Fibroblast of lung (primary cell): ENCODE data around the gene GALNT2. TPM values are rescaled to one million over a fixed set of nuclear protein-coding genes. Genes with fewer than 3 reads are reported as not detected.

ENCODE experiments used
- DNase-seq, 2 donors: peaks; one replicate each; pipeline versions ENCODE4 v3.0.0 to v3.0.0-alpha.2; 2010; ENCODE audit warnings: low read depth in 2 of 2
- H2AFZ ChIP-seq: 2 replicates; pipeline ENCODE4 v1.5.1; 2012; ENCODE audit warnings: low read length, control low read depth, inconsistent platforms
- H3K27ac ChIP-seq: 2 replicates; pipeline ENCODE4 v1.5.1; 2011; ENCODE audit warnings: low read length, control low read depth; ENCODE audit not compliant: insufficient read depth
- H3K27me3 ChIP-seq: 2 replicates; pipeline ENCODE4 v1.5.1; 2011; ENCODE audit warnings: mild to moderate bottlenecking, low read length; ENCODE audit not compliant: control insufficient read depth, insufficient read depth
- H3K36me3 ChIP-seq: 2 replicates; pipeline ENCODE4 v1.5.1; 2011; ENCODE audit warnings: low read length; ENCODE audit not compliant: control insufficient read depth, insufficient read depth
- H3K4me1 ChIP-seq: 2 replicates; pipeline ENCODE4 v1.5.1; 2011; ENCODE audit warnings: low read length; ENCODE audit not compliant: control insufficient read depth, insufficient read depth; ENCODE audit errors: extremely low read depth
- H3K4me2 ChIP-seq: 2 replicates; pipeline ENCODE4 v1.5.1; 2011; ENCODE audit warnings: low read length, control low read depth; ENCODE audit not compliant: insufficient read depth; ENCODE audit errors: extremely low read depth
- H3K4me3 ChIP-seq, 4 experiments: fragments of 200-600 bp in 1 of 4; sonication (generic) in 1 of 4; replicated peaks in 1 of 4; 2 replicates each; pipeline ENCODE4 v1.5.1; 2011 to 2016; ENCODE audit warnings: low read length in 4 of 4, low read depth in 3 of 4, mild to moderate bottlenecking in 3 of 4, control low read depth in 2 of 4, inconsistent platforms in 1 of 4, mixed read lengths in 1 of 4; ENCODE audit not compliant: insufficient read depth in 1 of 4; ENCODE audit errors: control extremely low read depth in 1 of 4
- H3K79me2 ChIP-seq: 2 replicates; pipeline ENCODE4 v1.5.1; 2012; ENCODE audit warnings: mild to moderate bottlenecking, low read length, inconsistent platforms; ENCODE audit not compliant: control insufficient read depth, insufficient read depth
- H3K9ac ChIP-seq: 2 replicates; pipeline ENCODE4 v1.5.1; 2011; ENCODE audit warnings: mild to moderate bottlenecking, low read length, control low read depth; ENCODE audit not compliant: insufficient read depth
- H3K9me3 ChIP-seq: 2 replicates; pipeline ENCODE4 v1.5.1; 2012; ENCODE audit warnings: low read depth, low read length; ENCODE audit not compliant: control insufficient read depth, insufficient read depth
- H4K20me1 ChIP-seq: 2 replicates; pipeline ENCODE4 v1.5.1; 2011; ENCODE audit warnings: low read length; ENCODE audit not compliant: control insufficient read depth, insufficient read depth; ENCODE audit errors: extremely low read depth
- EZH2 ChIP-seq: IDR thresholded peaks from 2 replicates; pipeline ENCODE4 v1.5.1; 2012; ENCODE audit warnings: low read length, control low read depth, mild to moderate bottlenecking; ENCODE audit errors: missing control alignments
- polyA plus RNA-seq, 2 donors: library from polyadenylated mRNA; depleted of rRNA in 1 of 2; stranded (reverse) in 1 of 2; unstranded in 1 of 2; fragments of >200 nt; gene quantifications; 2 replicates each; pipeline ENCODE4 v1.2.1, GENCODE V29; 2011 to 2012; ENCODE audit warnings: missing spikeins in 1 of 2
- total RNA-seq: library from RNA; depleted of rRNA; stranded (reverse); fragments of >200 nt; gene quantifications from 2 replicates; pipeline ENCODE4 v1.2.1, GENCODE V29; 2014
- TF ChIP-seq, protein P1 (sequence below), 2 donors: IDR thresholded peaks in 1 of 2; conservative IDR thresholded peaks in 1 of 2; 1 replicate in 1 of 2; 2 replicates in 1 of 2; pipeline ENCODE4 v1.5.1; 2011 to 2012; ENCODE audit warnings: low read length in 2 of 2, control low read depth in 1 of 2, inconsistent platforms in 1 of 2, low read depth in 1 of 2, mild to moderate bottlenecking in 1 of 2

The GALNT2 gene
- total and polyA plus RNA-seq, 2 donors (not counting 1 experiment from before 2014, with no cell fraction given) = 106 to 115 TPM

DNA sequence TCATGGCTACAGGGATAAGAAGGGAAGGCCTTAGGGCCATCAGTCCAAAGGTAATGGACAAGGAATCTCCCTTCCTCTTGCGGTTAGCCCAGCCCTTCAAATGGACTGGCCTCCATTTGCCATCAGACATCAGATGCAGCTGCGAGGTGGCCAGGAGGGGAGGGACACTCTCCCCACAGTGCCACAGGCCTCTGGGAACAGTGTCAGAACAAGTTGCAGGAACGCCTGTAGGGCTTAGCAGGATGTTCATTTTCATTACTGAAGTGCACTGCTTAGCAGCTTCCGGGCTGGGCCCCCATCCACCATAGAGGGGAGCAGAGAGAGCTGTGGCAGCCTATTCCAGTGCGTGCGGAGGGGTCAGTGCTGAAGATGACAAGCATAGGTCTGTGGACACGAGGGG lies 127.5 kb downstream of the GALNT2 start:
- H3K4me3 ChIP-seq = no peak overlapping the region
- H3K4me1 ChIP-seq = peaks cover 2% of the 10 kb centered on the region
- no peak for DNase-seq
- no peaks in the 10 kb centered on the region for H3K36me3 ChIP-seq
- no peak overlapping the region for H2AFZ ChIP-seq
- H3K4me2 ChIP-seq = no peak overlapping the region
- no peaks in the 10 kb centered on the region for H4K20me1 ChIP-seq
- H3K27ac ChIP-seq = no peak overlapping the region
- H3K79me2 ChIP-seq = peaks cover 11% of the 10 kb centered on the region
- no peak overlapping the region for H3K9ac ChIP-seq
- H3K27me3 ChIP-seq = no peaks in the 10 kb centered on the region
- TF ChIP-seq, protein P1, sequence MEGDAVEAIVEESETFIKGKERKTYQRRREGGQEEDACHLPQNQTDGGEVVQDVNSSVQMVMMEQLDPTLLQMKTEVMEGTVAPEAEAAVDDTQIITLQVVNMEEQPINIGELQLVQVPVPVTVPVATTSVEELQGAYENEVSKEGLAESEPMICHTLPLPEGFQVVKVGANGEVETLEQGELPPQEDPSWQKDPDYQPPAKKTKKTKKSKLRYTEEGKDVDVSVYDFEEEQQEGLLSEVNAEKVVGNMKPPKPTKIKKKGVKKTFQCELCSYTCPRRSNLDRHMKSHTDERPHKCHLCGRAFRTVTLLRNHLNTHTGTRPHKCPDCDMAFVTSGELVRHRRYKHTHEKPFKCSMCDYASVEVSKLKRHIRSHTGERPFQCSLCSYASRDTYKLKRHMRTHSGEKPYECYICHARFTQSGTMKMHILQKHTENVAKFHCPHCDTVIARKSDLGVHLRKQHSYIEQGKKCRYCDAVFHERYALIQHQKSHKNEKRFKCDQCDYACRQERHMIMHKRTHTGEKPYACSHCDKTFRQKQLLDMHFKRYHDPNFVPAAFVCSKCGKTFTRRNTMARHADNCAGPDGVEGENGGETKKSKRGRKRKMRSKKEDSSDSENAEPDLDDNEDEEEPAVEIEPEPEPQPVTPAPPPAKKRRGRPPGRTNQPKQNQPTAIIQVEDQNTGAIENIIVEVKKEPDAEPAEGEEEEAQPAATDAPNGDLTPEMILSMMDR (conservative IDR thresholded peaks at IDR 0.05 in 1 of 2, IDR thresholded peaks at IDR 0.05 in 1 of 2; ENCODE audit: low read depth in 1 of 2, low read length in 2 of 2) = no peak
- no peak for TF ChIP-seq EZH2
- no peaks in the 10 kb centered on the region for H3K9me3 ChIP-seq

DNA sequence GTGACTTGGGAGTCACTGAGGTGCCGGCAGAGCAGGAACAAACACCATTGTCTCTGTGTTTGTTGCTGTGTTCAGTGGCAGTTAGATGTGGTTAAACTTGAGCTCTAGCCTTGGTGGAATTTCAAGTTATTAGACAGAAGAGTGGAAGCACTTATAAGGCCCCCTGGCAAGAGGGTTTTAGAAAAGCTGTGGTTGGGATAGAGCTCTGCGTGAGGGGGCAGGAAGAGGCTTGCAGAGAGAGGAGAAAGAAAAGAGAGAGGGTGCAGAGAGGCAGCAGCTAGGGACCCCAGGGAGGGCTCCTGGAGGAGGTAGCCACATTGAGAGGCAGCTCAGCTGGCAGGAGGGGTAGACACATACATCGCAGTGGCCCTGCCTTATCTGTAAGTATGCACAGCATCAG lies 128.2 kb downstream of the GALNT2 start:
- Histone ChIP-seq H4K20me1 (no peaks in the 10 kb centered on the region), H3K27ac (no peak overlapping the region), H2AFZ (no peak overlapping the region), H3K27me3 (no peaks in the 10 kb centered on the region), H3K4me3 (no peak overlapping the region), H3K4me2 (no peak overlapping the region), H3K9ac (no peak overlapping the region), H3K9me3 (no peaks in the 10 kb centered on the region), H3K4me1 (peaks cover 2% of the 10 kb centered on the region), H3K36me3 (no peaks in the 10 kb centered on the region), H3K79me2 (peaks cover 7% of the 10 kb centered on the region)
- DNase-seq = no peak
- TF ChIP-seq, protein P1 (conservative IDR thresholded peaks at IDR 0.05 in 1 of 2, IDR thresholded peaks at IDR 0.05 in 1 of 2; ENCODE audit: low read depth in 1 of 2, low read length in 2 of 2) = no peak
- TF ChIP-seq EZH2 = no peak

DNA sequence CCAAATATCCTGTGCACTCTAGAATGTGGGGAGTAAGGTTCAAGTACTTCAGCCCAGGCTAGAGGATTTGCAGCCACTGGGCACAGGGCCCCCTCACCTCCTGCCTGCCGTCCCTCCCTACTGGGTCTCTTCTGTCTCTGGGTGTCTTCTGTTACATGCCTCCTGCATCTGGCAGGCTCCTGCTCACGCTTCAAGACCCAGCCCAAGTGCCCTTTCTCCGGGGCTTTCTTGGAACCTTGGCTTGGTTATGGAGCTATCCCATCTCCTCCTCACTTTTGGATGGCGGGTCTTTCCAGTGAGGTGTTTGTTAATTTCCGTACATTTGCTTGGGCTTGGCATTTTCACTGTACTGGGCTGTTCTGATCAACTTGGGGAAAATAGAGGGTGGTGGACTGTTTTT lies 129.0 kb downstream of the GALNT2 start:
- H3K36me3 ChIP-seq = no peaks in the 10 kb centered on the region
- H3K27ac ChIP-seq = no peak overlapping the region
- no peaks in the 10 kb centered on the region for H3K4me1 ChIP-seq
- no peak overlapping the region for H3K9ac ChIP-seq
- TF ChIP-seq, protein P1 (conservative IDR thresholded peaks at IDR 0.05 in 1 of 2, IDR thresholded peaks at IDR 0.05 in 1 of 2; ENCODE audit: low read depth in 1 of 2, low read length in 2 of 2) = no peak
- TF ChIP-seq EZH2 = no peak
- DNase-seq = no peak
- no peak overlapping the region for H3K4me2 ChIP-seq
- H3K9me3 ChIP-seq = no peaks in the 10 kb centered on the region
- H2AFZ ChIP-seq = no peak overlapping the region
- no peaks in the 10 kb centered on the region for H3K27me3 ChIP-seq
- H4K20me1 ChIP-seq = no peaks in the 10 kb centered on the region
- peaks cover 7% of the 10 kb centered on the region for H3K79me2 ChIP-seq
- H3K4me3 ChIP-seq = no peak overlapping the region
